HepG2 (cell line): Measurements from ENCODE around the gene RAB11FIP5. TPM values are rescaled to one million over a fixed set of nuclear protein-coding genes. Genes with fewer than 3 reads are reported as not detected.

Experiments
- ETV6 ChIP-seq: sonication (generic); formaldehyde crosslinking; conservative IDR thresholded peaks from 2 replicates; pipeline ENCODE4 v1.4.0; 2020; ENCODE audit warnings: missing genetic modification reagents
- GLI4 ChIP-seq: sonication (generic); formaldehyde crosslinking; IDR thresholded peaks from 2 replicates; pipeline ENCODE4 v1.5.1; 2020; ENCODE audit warnings: missing genetic modification reagents, mild to moderate bottlenecking, moderate library complexity, borderline replicate concordance
- HOXD1 ChIP-seq: sonication (generic); formaldehyde crosslinking; IDR thresholded peaks from 2 replicates; pipeline ENCODE4 v1.5.0; 2020; ENCODE audit warnings: missing genetic modification reagents
- JARID2 ChIP-seq: sonication (generic); formaldehyde crosslinking; IDR thresholded peaks from 2 replicates; pipeline ENCODE4 v1.8.1; 2023; ENCODE audit warnings: missing genetic modification reagents, inconsistent platforms; ENCODE audit not compliant: insufficient replicate concordance
- NFKBIZ ChIP-seq: IDR thresholded peaks from 2 replicates; pipeline ENCODE4 v1.6.1; 2018; ENCODE audit warnings: missing genetic modification reagents, missing compliant biosample characterization
- PHB2 ChIP-seq: fragments of 450-650 bp; IDR thresholded peaks from 2 replicates; pipeline ENCODE4 v1.6.1; 2018; ENCODE audit not compliant: partially characterized antibody
- SMC3 ChIP-seq: IDR thresholded peaks from 2 replicates; pipeline ENCODE4 v1.6.1; 2011; ENCODE audit warnings: low read length, improper control_type of control experiment
- ZBED4 ChIP-seq: sonication (generic); formaldehyde crosslinking; IDR thresholded peaks from 2 replicates; pipeline ENCODE4 v1.4.0; 2020; ENCODE audit warnings: missing genetic modification reagents, borderline replicate concordance
- ZBTB20 ChIP-seq: sonication (generic); formaldehyde crosslinking; IDR thresholded peaks from 2 replicates; pipeline ENCODE4 v1.8.1; 2023; ENCODE audit warnings: missing genetic modification reagents, low read depth, mild to moderate bottlenecking, borderline replicate concordance
- ZNF121 ChIP-seq: sonication (generic); formaldehyde crosslinking; IDR thresholded peaks from 2 replicates; pipeline ENCODE4 v1.5.0; 2020; ENCODE audit warnings: mild to moderate bottlenecking, missing genetic modification reagents
- ZNF251 ChIP-seq: sonication (generic); formaldehyde crosslinking; IDR thresholded peaks from 2 replicates; pipeline ENCODE4 v1.9.0; 2021; ENCODE audit warnings: mild to moderate bottlenecking, missing genetic modification reagents
- ZNF331 ChIP-seq: sonication (generic); formaldehyde crosslinking; IDR thresholded peaks from 2 replicates; pipeline ENCODE4 v1.4.0; 2020; ENCODE audit warnings: missing genetic modification reagents
- ZNF547 ChIP-seq: sonication (generic); formaldehyde crosslinking; IDR thresholded peaks from 2 replicates; pipeline ENCODE4 v1.5.1; 2020; ENCODE audit warnings: mild to moderate bottlenecking, missing genetic modification reagents
- ZNF772 ChIP-seq: sonication (generic); formaldehyde crosslinking; IDR thresholded peaks from 2 replicates; pipeline ENCODE4 v1.5.0; 2020; ENCODE audit warnings: mild to moderate bottlenecking, missing genetic modification reagents
- ZNF850 ChIP-seq: sonication (generic); formaldehyde crosslinking; conservative IDR thresholded peaks from 2 replicates; pipeline ENCODE4 v1.9.0; 2021; ENCODE audit warnings: mild to moderate bottlenecking, missing genetic modification reagents
- polyA plus RNA-seq, 8 experiments: library from polyadenylated mRNA; depleted of rRNA in 3 of 8; stranded (reverse) in 7 of 8; unstranded in 1 of 8; fragments of >200 nt; fragmentation: Illumina TruSeq in 4 of 8; extraction: Trizol in 4 of 8; gene quantifications; 2 replicates each; pipeline versions ENCODE4 v1.2.1 to v1.2.3, GENCODE V29; 2011 to 2016; ENCODE audit warnings: low read depth in 4 of 8, missing spikeins in 1 of 8, mixed read lengths in 1 of 8; ENCODE audit not compliant: insufficient read depth in 1 of 8
- total RNA-seq, 5 experiments: library from RNA; depleted of rRNA; stranded (reverse); fragments of >200 nt; fragmentation: Illumina TruSeq; extraction: Trizol; gene quantifications; 2 replicates each; pipeline ENCODE4 v1.2.3, GENCODE V29; 2016; ENCODE audit warnings: low read depth in 1 of 5
- TF ChIP-seq, protein P1 (sequence below): sonication (generic); formaldehyde crosslinking; IDR thresholded peaks from 2 replicates; pipeline ENCODE4 v1.8.0; 2022; ENCODE audit warnings: missing genetic modification reagents, mild to moderate bottlenecking, inconsistent platforms, borderline replicate concordance
- TF ChIP-seq, protein P2 (sequence below): sonication (generic); formaldehyde crosslinking; IDR thresholded peaks from 2 replicates; pipeline ENCODE4 v1.5.0; 2020; ENCODE audit warnings: mild to moderate bottlenecking, missing genetic modification reagents
- TF ChIP-seq, protein P3 (sequence below): sonication (generic); formaldehyde crosslinking; conservative IDR thresholded peaks from 2 replicates; pipeline ENCODE4 v1.8.0; 2022; ENCODE audit warnings: mild to moderate bottlenecking, moderate library complexity, missing genetic modification reagents
- TF ChIP-seq, protein P4 (sequence below): sonication (generic); formaldehyde crosslinking; IDR thresholded peaks from 2 replicates; pipeline ENCODE4 v1.5.0; 2020; ENCODE audit warnings: mild to moderate bottlenecking, low read depth, missing genetic modification reagents, borderline replicate concordance

RAB11FIP5 gene
- total and polyA plus RNA-seq, 2 of the 13 experiments (the other 11 are each of a cell fraction or from before 2014, with no cell fraction given): 9.4 to 22.9 TPM

DNA sequence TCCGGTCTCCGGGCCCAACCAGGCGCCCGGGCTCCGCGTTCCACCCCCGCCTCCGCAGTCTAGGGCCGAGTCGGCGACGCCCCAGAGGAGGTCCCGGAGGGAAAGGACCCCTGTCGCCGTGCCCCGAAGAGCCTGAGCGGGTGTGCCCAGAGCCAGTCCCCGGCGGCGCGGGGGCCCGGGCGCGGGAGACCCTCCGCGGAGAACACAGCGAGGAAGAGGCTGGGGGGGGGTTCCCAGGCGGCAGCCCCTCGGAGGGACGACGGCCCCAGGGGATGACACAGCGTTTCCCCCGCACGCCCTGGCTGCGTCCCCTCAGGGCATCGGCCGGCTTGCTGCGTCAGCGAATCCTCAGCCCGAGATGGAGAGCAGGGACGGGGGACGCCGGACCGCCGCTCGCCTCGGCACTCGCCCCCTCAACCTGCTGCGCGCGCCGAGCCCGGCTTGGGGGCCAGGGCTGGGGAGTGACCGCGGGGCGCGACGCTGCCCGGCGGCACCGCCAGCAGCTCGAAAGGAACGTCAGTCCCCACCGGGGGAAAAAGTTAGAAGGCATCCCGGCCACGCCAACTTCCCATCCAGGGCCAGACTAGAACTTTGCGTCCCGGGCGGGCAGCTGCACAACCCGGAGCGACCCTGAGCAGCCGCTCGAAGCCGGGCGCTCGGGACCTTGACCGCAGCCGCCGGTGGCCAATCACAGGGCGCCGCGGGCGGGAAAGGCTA lies 41.9 kb downstream of the RAB11FIP5 start (continued):
- TF ChIP-seq ZBED4 (CRISPR knock-in tag): peak; percentile 60; the same call in 1 of the 2 replicates
- TF ChIP-seq ZNF121: peak; percentile 58; the same call in 1 of the 2 replicates
- TF ChIP-seq, protein P1, sequence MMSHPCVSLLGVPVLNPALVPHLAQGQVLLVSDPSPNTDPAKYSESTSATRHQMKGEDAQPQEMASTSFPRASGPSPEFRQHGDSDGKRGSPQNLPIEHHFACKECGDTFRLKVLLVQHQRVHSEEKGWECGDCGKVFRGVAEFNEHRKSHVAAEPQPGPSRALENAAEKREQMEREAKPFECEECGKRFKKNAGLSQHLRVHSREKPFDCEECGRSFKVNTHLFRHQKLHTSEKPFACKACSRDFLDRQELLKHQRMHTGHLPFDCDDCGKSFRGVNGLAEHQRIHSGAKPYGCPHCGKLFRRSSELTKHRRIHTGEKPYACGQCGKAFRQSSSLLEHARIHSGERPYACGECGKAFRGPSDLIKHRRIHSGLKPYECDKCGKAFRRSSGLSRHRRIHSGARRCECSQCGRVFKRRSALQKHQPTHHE (CRISPR knock-in tag): peak; percentile 81; the same call in 1 of the 2 replicates
- no peak for TF ChIP-seq PHB2
- no peak for TF ChIP-seq SMC3
- TF ChIP-seq, protein P2, sequence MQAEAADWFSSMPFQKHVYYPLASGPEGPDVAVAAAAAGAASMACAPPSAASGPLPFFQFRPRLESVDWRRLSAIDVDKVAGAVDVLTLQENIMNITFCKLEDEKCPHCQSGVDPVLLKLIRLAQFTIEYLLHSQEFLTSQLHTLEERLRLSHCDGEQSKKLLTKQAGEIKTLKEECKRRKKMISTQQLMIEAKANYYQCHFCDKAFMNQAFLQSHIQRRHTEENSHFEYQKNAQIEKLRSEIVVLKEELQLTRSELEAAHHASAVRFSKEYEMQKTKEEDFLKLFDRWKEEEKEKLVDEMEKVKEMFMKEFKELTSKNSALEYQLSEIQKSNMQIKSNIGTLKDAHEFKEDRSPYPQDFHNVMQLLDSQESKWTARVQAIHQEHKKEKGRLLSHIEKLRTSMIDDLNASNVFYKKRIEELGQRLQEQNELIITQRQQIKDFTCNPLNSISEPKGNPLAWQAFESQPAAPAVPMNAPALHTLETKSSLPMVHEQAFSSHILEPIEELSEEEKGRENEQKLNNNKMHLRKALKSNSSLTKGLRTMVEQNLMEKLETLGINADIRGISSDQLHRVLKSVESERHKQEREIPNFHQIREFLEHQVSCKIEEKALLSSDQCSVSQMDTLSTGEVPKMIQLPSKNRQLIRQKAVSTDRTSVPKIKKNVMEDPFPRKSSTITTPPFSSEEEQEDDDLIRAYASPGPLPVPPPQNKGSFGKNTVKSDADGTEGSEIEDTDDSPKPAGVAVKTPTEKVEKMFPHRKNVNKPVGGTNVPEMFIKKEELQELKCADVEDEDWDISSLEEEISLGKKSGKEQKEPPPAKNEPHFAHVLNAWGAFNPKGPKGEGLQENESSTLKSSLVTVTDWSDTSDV (CRISPR knock-in tag): peak; percentile 92; the same call in 1 of the 2 replicates
- TF ChIP-seq ZNF850: peak; percentile 80; the same call in 1 of the 2 replicates
- TF ChIP-seq ZNF772 (CRISPR knock-in tag): peak; percentile 77; the same call in 1 of the 2 replicates
- no peak for TF ChIP-seq ZNF251 (CRISPR knock-in tag)
- TF ChIP-seq HOXD1: peak; percentile 84; the same call in 1 of the 2 replicates
- no peak for TF ChIP-seq NFKBIZ (CRISPR knock-in tag)
- TF ChIP-seq, protein P3, sequence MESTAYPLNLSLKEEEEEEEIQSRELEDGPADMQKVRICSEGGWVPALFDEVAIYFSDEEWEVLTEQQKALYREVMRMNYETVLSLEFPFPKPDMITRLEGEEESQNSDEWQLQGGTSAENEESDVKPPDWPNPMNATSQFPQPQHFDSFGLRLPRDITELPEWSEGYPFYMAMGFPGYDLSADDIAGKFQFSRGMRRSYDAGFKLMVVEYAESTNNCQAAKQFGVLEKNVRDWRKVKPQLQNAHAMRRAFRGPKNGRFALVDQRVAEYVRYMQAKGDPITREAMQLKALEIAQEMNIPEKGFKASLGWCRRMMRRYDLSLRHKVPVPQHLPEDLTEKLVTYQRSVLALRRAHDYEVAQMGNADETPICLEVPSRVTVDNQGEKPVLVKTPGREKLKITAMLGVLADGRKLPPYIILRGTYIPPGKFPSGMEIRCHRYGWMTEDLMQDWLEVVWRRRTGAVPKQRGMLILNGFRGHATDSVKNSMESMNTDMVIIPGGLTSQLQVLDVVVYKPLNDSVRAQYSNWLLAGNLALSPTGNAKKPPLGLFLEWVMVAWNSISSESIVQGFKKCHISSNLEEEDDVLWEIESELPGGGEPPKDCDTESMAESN (CRISPR knock-in tag): 0 out of 2 replicates have a peak, but pooled peaks have one; percentile 15
- TF ChIP-seq GLI4: 0 out of 2 replicates have a peak, but pooled peaks have one; percentile 13
- TF ChIP-seq JARID2 (CRISPR knock-in tag): no peak
- TF ChIP-seq ZNF547 (CRISPR knock-in tag): peak; percentile 74; the same call in 1 of the 2 replicates
- no peak for TF ChIP-seq ETV6
- TF ChIP-seq ZBTB20 (CRISPR knock-in tag): no peak
- TF ChIP-seq ZNF331: no peak; the same call in 1 of the 2 replicates
- TF ChIP-seq, protein P4, sequence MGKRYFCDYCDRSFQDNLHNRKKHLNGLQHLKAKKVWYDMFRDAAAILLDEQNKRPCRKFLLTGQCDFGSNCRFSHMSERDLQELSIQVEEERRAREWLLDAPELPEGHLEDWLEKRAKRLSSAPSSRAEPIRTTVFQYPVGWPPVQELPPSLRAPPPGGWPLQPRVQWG (CRISPR knock-in tag): no peak
